Neural progenitor cell (in vitro differentiated cells): ENCODE data around the gene TEPSIN.

ENCODE experiments used
- CTCF ChIP-seq: fragments of 200-600 bp; sonication (generic); IDR thresholded peaks from 2 replicates; pipeline ENCODE4 v1.5.1; 2017; ENCODE audit warnings: antibody characterized with exemption, mild to moderate bottlenecking
- EZH2 ChIP-seq: fragments of 200-600 bp; sonication (generic); IDR thresholded peaks from 2 replicates; pipeline ENCODE4 v1.6.1; 2017; ENCODE audit warnings: antibody characterized with exemption, mild to moderate bottlenecking, moderate library complexity
- EZH2phosphoT487 ChIP-seq: fragments of 200-600 bp; sonication (generic); IDR thresholded peaks from 2 replicates; pipeline ENCODE4 v1.6.1; 2017; ENCODE audit warnings: antibody characterized with exemption

- TF ChIP-seq CTCF (no peak), EZH2phosphoT487 (no peak), EZH2 (no peak)
These were observed 8.0 kb upstream of the TEPSIN start for GRCh38 chr17:81246679-81247338.
